Left lobe of liver (tissue), 2 donors: Measurements from ENCODE around the gene ATP6V1E1. TPM values are rescaled to one million over a fixed set of nuclear protein-coding genes. Genes with fewer than 3 reads are reported as not detected.
A peak's percentile ranks its signal among the peaks of the same experiment; 100 is the strongest.
"Not testable (repeated sequence)": the region's sequence is repeated elsewhere in the genome, so short reads cannot be mapped to it uniquely, and the experiment has no call there.

ENCODE experiments used
- ATAC-seq: fragments of 200-7000 bp; cut with Tn5 transposase; one replicate; pipeline ENCODE4 v1.9.1; 2020; ENCODE audit warnings: mild to moderate bottlenecking, moderate library complexity
- DNase-seq: peaks from one replicate; pipeline ENCODE4 v3.0.0-alpha.2; 2020; ENCODE audit warnings: low spot score
- total RNA-seq: library from RNA; stranded (reverse); gene quantifications from one replicate; pipeline ENCODE4 v1.2.1, GENCODE V29; 2021
- donor health status: DM: no; HTN: no; CAD: no; lungs with moderate emphysema.
- donor health status: DM: no; HTN: yes; CAD: no.

The ATP6V1E1 gene
- total RNA-seq: 31.3 TPM

DNA sequence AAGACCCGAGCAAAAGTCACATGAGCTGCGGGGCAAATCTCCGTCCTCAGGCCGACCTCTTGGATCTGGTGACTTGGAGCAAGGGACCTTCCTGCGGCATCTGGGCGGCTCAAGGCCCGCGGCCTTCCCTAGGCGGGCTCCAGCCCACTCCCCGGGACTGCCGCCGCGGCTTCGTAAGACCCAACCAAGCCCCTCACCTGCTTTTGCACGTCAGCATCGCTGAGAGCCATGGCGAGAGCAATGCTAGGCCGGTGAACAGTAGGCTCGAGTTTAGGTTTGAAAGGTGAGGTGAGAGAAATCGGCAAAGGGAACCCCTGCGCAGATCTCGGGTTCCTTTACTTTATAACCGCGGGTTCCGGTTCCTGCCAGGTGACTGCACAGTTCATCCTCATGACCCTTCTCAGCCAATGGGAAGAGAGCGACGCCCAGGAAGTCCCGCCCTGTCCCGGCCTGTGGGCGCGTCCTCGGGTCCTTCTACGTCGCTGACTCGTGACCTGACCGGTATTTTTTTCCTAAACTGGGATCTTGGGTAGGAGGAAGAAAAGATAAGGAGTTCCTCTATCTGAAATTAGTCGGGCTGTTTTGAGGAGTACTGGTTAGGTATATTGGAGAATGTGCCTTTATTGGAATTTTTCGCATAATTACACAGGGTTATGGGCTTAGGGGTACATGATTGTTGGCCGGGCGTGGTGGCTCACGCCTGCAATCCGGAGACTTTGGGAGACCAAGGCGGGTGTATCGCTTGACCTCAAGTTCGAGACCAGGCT lies at the start of gene ATP6V1E1:
TSS of gene ATP6V1E1 (minus strand) at position 344 of the 767 bp plus-strand sequence. CDS start at position 230, 114 bp downstream.
- peak; percentile 98 for DNase-seq
- peak; percentile 99 for ATAC-seq

- DNase-seq: no peak
- peak; percentile 85 for ATAC-seq
Measured at GRCh38 chr22:17675584-17675983, 47.0 kb upstream of the ATP6V1E1 start.

DNA sequence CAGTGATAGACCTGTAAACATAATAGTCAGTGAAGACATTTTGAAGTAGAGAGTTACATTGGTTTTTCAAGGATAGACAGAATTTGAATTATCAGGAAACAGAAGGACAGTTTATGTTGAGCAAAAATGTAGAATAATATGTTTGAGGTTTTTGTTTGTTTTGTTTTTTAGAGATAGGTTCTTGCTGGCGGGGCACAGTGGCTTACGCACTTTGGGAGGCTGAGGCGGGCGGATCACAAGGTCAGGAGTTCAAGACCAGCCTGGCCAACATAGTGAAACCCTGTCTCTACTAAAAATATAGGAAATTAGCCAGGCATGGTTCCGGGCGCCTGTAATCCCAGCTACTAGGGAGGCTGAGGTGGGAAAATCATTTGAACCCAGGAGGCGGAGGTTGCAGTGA lies 45.6 kb upstream of the ATP6V1E1 start:
- DNase-seq (no peak), ATAC-seq (no peak)

DNA sequence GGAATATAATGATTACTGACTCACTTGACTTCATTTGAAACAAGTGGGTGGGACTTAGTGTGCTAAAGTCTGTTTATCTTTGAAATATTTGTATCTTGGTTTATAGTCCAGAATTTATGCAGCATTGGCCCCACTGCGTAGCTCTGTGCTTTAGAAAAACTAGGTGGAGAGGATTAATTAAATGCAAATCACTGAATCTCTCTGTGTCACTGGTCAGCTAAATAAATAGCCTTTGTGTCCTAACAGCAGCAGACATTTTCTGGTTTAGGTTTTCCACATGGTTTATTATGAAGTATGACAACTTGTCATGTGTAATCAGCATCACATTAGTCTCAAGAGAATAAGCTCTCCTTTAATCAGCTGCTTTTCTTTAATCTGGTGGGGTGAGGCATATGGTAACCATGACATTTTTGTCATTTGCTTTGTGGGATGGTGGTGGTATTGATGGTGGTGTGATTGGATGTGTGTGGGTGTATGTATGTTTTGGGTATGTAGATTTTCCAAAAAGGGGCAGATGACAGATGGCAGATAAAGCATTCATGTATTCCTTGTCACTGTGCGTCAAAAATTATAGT lies 44.0 kb upstream of the ATP6V1E1 start:
- ATAC-seq: no peak

GRCh38 chr22:17671521-17672092 lies 43.1 kb upstream of the ATP6V1E1 start:
- not testable (repeated sequence) for DNase-seq, ATAC-seq

More for the DNA sequence above, 44.0 kb upstream of the ATP6V1E1 start:
- no peak for DNase-seq

GRCh38 chr22:17665854-17666253 lies 37.3 kb upstream of the ATP6V1E1 start:
- ATAC-seq: no peak
- no peak for DNase-seq

DNA sequence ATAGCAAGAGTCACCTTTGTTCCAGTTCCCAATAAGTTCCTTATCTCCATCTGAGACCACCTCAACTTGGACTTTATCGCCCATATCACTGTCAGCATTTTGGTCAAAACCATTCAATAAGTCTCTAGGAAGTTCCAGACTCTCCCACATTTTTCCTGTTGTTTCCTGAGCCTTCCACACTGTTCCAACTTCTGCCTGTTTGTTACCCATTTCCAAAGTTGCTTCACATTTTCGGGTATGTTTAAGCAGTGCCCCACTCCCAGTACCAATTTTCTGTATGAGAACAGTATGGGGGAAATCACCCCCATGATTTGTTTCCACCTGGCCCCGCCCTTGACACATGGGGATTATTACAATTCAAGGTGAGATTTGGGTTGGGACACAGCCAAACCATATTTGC lies 36.7 kb upstream of the ATP6V1E1 start:
- no peak for DNase-seq
- no peak for ATAC-seq

- DNase-seq: peak; percentile 79
Measured at GRCh38 chr22:17664414-17665055, 36.0 kb upstream of the ATP6V1E1 start.

DNA sequence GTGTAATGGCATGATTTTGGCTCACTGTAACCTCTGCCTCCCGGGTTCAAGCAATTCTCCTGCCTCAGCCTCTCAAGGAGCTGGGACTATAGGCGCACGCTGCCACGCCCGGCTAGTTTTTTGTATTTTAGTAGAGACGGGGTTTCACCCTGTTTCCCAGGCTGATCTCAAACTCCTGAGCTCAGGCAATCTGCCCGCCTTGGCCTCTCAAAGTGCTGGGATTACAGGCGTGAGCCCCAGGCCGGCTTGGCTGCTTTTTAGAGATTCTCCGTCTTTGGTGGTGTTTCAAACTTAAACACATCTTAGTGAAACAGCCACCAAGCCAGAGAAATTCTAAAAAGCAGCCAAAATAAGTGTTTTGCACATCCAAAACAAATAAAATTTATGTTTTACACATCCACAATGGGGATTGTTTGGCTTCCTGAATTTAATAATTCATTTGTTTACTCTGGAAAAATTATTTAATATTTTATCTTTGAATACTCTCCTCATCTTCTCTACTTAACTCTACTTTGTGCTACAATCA lies 28.4 kb upstream of the ATP6V1E1 start:
- DNase-seq (no peak), ATAC-seq (no peak)

More at GRCh38 chr22:17664414-17665055, 36.0 kb upstream of the ATP6V1E1 start:
- ATAC-seq: peak; percentile 89

DNA sequence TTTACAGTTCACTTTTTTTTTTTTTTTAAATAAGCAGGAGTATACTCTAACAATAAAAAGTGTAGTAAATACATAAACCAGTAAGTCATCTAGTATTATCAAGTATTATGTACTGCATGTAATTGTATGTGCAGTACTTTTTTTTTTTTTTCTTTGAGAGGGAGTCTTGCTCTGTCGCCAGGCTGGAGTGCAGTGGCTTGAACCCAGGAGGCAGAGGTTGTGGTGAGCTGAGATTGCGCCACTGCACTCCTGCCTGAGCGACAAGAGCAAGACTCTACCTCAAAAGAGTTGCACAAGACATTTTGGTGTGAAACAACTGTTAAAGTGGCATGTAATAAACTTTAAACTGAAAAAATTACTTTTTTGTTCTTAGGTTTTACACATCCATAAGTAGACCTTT lies 26.7 kb upstream of the ATP6V1E1 start:
- ATAC-seq (peak; percentile 92), DNase-seq (peak; percentile 81)

- no peak for DNase-seq
- ATAC-seq: no peak
Measured at GRCh38 chr22:17648569-17648968, 20.0 kb upstream of the ATP6V1E1 start.

GRCh38 chr22:17647991-17648390 lies 19.4 kb upstream of the ATP6V1E1 start:
- no peak for ATAC-seq
- no peak for DNase-seq

GRCh38 chr22:17647452-17647851 lies 18.9 kb upstream of the ATP6V1E1 start:
- no peak for DNase-seq
- no peak for ATAC-seq

GRCh38 chr22:17642357-17642756 lies 13.8 kb upstream of the ATP6V1E1 start:
- ATAC-seq, DNase-seq: not testable (repeated sequence)

GRCh38 chr22:17641269-17641668 lies 12.7 kb upstream of the ATP6V1E1 start:
- DNase-seq (no peak), ATAC-seq (no peak)

GRCh38 chr22:17639247-17639741 lies 10.7 kb upstream of the ATP6V1E1 start:
- DNase-seq (no peak), ATAC-seq (peak; percentile 76)

DNA sequence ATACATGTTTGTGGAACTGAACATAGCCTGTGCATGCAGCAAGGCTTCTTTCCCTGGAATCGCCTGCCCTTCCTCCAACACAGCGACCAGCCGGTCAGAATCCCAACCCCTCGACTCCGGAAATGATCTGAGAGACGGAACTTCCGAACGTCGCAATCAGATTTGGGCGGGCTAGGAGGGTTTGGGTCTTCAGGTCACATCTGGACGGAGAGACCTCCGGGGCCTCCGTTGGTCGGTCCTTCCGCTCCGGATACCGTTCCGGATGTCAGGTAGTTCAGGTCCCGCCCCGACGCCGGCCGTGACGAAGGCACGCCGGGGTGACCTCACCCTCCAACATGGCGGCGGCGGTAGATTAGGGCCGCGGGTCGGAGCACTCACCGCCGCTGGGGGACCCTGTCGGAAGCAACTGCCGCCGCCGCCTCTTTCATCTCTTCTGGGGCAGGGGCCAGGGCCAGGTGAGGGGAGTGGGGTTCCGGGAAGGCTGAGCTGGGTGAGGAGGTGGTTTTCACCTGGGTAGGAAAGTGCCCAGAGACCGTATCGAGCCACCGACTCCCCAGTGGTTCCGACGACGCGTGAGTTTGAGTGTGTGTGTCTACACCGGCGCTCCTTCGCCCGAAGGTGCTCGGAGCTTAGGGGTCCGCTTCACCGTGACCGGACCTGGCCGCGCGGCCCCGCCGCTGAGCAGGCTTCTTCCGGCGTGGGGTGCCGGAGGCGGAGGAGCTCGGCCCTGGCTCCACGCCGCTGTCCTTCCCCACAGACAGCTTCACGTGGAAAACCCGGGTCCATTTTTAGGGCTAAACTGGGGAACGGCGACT lies 10.1 kb upstream of the ATP6V1E1 start, which contains the start of gene BCL2L13:
TSS of gene BCL2L13 (plus strand) at position 326 of the 815 bp plus-strand sequence. CDS start 16,955 bp downstream, outside the sequence.
- DNase-seq (peak; percentile 93), ATAC-seq (peak; percentile 94)

DNA sequence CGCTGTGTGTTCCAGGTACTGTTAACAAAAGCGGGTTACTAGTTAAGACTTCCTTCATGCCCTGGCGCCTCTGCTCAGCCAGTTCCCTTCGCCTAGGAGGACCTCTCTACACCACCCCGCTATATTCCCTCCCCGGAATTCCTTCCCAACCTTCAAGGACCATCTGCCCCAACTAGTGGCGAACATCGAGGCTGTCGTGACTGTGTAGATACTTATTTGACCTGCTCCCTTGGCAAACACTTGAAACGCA lies 9.6 kb upstream of the ATP6V1E1 start:
- ATAC-seq (peak; percentile 49), DNase-seq (no peak)

GRCh38 chr22:17637490-17638181 lies 9.1 kb upstream of the ATP6V1E1 start:
- ATAC-seq (no peak), DNase-seq (no peak)

DNA sequence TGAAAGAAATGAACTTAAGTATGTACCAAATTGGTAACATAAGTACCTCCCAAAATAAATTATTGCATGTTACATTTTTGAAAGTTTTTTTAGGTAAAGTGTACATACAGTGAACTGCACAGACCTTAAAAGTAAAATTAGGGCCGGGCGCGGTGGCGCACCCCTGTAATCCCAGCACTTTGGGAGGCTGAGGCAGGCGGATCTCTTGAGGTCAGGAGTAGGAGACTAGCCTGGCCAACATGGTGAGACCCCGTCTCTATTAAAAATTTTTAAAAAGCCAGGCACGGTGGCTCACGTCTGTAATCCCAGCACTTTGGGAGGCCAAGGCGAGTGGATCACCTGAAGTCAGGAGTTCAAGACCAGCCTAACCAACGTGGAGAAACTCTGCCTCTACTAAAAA lies 8.3 kb upstream of the ATP6V1E1 start:
- ATAC-seq: not testable (repeated sequence)

More for the DNA sequence above, 8.3 kb upstream of the ATP6V1E1 start:
- not testable (repeated sequence) for DNase-seq
